Measurements from ENCODE around the gene CACFD1.

The CACFD1 gene

GRCh38 chr9:133459476-133460404, at the start of gene CACFD1:
CACFD1 (plus strand) TSS chr9:133459978; CDS start chr9:133460067, 89 bp downstream.
- peak; percentile 82 to 83 for DNase-seq (ENCODE audit: low read depth in 2 of 2)

- DNase-seq (ENCODE audit: low read depth in 2 of 2), result no peak
These were observed 44.6 kb upstream of the CACFD1 start for GRCh38 chr9:133415170-133415569.

- DNase-seq (ENCODE audit: low read depth in 2 of 2), result peak; percentile 71 to 75
These were observed 42.0 kb upstream of the CACFD1 start, which contains the start of gene REXO4 for GRCh38 chr9:133417541-133418461. REXO4 (minus strand) TSS chr9:133418010; CDS start chr9:133417844, 166 bp downstream.

- DNase-seq (ENCODE audit: low read depth in 2 of 2), result no peak
These were observed 40.8 kb upstream of the CACFD1 start for GRCh38 chr9:133419005-133419404.

GRCh38 chr9:133420392-133420827, 39.4 kb upstream of the CACFD1 start:
- DNase-seq (ENCODE audit: low read depth in 2 of 2), result no peak

- DNase-seq (ENCODE audit: low read depth in 2 of 2), result no peak
These were observed 37.9 kb upstream of the CACFD1 start, which contains the start of gene ADAMTS13 for GRCh38 chr9:133421615-133422542. ADAMTS13 (plus strand) TSS chr9:133422367; CDS start chr9:133422444, 77 bp downstream.

- no peak for DNase-seq (ENCODE audit: low read depth in 2 of 2)
These were observed 36.6 kb upstream of the CACFD1 start for GRCh38 chr9:133423216-133423615.

GRCh38 chr9:133424187-133424586, 35.6 kb upstream of the CACFD1 start:
- no peak for DNase-seq (ENCODE audit: low read depth in 2 of 2)

- no peak for DNase-seq (ENCODE audit: low read depth in 2 of 2)
These were observed 34.6 kb upstream of the CACFD1 start for GRCh38 chr9:133425049-133425632.

GRCh38 chr9:133426011-133426410, 33.8 kb upstream of the CACFD1 start:
- no peak for DNase-seq (ENCODE audit: low read depth in 2 of 2)

GRCh38 chr9:133427658-133428348, 32.0 kb upstream of the CACFD1 start:
- no peak for DNase-seq (ENCODE audit: low read depth in 2 of 2)

GRCh38 chr9:133428617-133429101, 31.1 kb upstream of the CACFD1 start:
- no peak for DNase-seq (ENCODE audit: low read depth in 2 of 2)

GRCh38 chr9:133429214-133429613, 30.6 kb upstream of the CACFD1 start:
- DNase-seq (ENCODE audit: low read depth in 2 of 2), result no peak

GRCh38 chr9:133429641-133430161, 30.1 kb upstream of the CACFD1 start:
- no peak for DNase-seq (ENCODE audit: low read depth in 2 of 2)

- DNase-seq (ENCODE audit: low read depth in 2 of 2), result no peak
These were observed 29.5 kb upstream of the CACFD1 start for GRCh38 chr9:133430244-133430643.

- DNase-seq (ENCODE audit: low read depth in 2 of 2), result no peak
These were observed 26.4 kb upstream of the CACFD1 start for GRCh38 chr9:133433351-133433843.

GRCh38 chr9:133436681-133437080, 23.1 kb upstream of the CACFD1 start:
- DNase-seq (ENCODE audit: low read depth in 2 of 2), result no peak

- DNase-seq (ENCODE audit: low read depth in 2 of 2), result no peak
These were observed 21.8 kb upstream of the CACFD1 start for GRCh38 chr9:133437753-133438531.

- no peak for DNase-seq (ENCODE audit: low read depth in 2 of 2)
These were observed 20.4 kb upstream of the CACFD1 start for GRCh38 chr9:133439337-133439736.

Measured in fibroblast of skin of left quadriceps (primary cell).